RWPE2 (cell line): ENCODE results near the gene CERS1.

Source experiments
- ATAC-seq: fragments of 200-7000 bp; cut with Tn5 transposase; 3 replicates; pipeline ENCODE4 v1.9.1; 2021; ENCODE audit warnings: low read depth
- DNase-seq: peaks from one replicate; pipeline ENCODE4 v3.0.0-alpha.2; 2020; ENCODE audit warnings: low spot score
- H3K27ac ChIP-seq: fragments of 450-650 bp; 2 replicates; pipeline ENCODE4 v1.5.1; 2017; ENCODE audit warnings: mild to moderate bottlenecking; ENCODE audit not compliant: poor library complexity, severe bottlenecking
- H3K27me3 ChIP-seq: fragments of 250-450 bp; sonication (Bioruptor Pico); 2 replicates; pipeline ENCODE4 v1.5.1; 2021; ENCODE audit warnings: mild to moderate bottlenecking, moderate library complexity; ENCODE audit not compliant: insufficient read depth, poor library complexity, severe bottlenecking
- H3K36me3 ChIP-seq: fragments of 250-450 bp; sonication (Bioruptor Pico); 2 replicates; pipeline ENCODE4 v1.5.1; 2020; ENCODE audit warnings: low read depth, mild to moderate bottlenecking, moderate library complexity
- H3K4me1 ChIP-seq: fragments of 250-450 bp; sonication (Bioruptor Pico); 2 replicates; pipeline ENCODE4 v1.5.1; 2021; ENCODE audit warnings: mild to moderate bottlenecking, moderate library complexity; ENCODE audit not compliant: insufficient read depth, poor library complexity, severe bottlenecking
- H3K4me3 ChIP-seq: fragments of 250-450 bp; sonication (Bioruptor Pico); 2 replicates; pipeline ENCODE4 v1.5.1; 2021; ENCODE audit warnings: mild to moderate bottlenecking, moderate library complexity; ENCODE audit not compliant: severe bottlenecking
- H3K9me3 ChIP-seq: fragments of 250-450 bp; sonication (Bioruptor Pico); 2 replicates; pipeline ENCODE4 v1.5.1; 2021; ENCODE audit warnings: mild to moderate bottlenecking, moderate library complexity; ENCODE audit not compliant: severe bottlenecking
- CTCF ChIP-seq: fragments of 450-650 bp; IDR thresholded peaks from one replicate; pipeline ENCODE4 v1.5.1; 2017; ENCODE audit warnings: mild to moderate bottlenecking, moderate library complexity; ENCODE audit not compliant: poor library complexity, severe bottlenecking

The CERS1 gene

GRCh38 chr19:18878858-18879578 is 16.9 kb downstream of the CERS1 start:
- H3K9me3 ChIP-seq = no peaks in the 10 kb centered on the region
- no peak overlapping the region for H3K4me3 ChIP-seq
- no peak overlapping the region for H3K27ac ChIP-seq
- ATAC-seq = no peak
- H3K36me3 ChIP-seq = no peaks in the 10 kb centered on the region
- no peaks in the 10 kb centered on the region for H3K4me1 ChIP-seq
- DNase-seq = no peak
- TF ChIP-seq CTCF = no peak
- H3K27me3 ChIP-seq = no peaks in the 10 kb centered on the region

GRCh38 chr19:18878058-18878797 is 17.7 kb downstream of the CERS1 start:
- no peak for TF ChIP-seq CTCF
- Histone ChIP-seq H3K27ac (no peak overlapping the region), H3K9me3 (no peaks in the 10 kb centered on the region), H3K27me3 (no peaks in the 10 kb centered on the region), H3K4me1 (no peaks in the 10 kb centered on the region), H3K36me3 (no peaks in the 10 kb centered on the region), H3K4me3 (no peak overlapping the region)
- peak; percentile 42 for DNase-seq
- ATAC-seq = no peak

- H3K27ac ChIP-seq = no peak overlapping the region
- H3K36me3 ChIP-seq = no peaks in the 10 kb centered on the region
- DNase-seq (no peak), ATAC-seq (no peak)
- no peaks in the 10 kb centered on the region for H3K9me3 ChIP-seq
- no peak overlapping the region for H3K4me3 ChIP-seq
- no peaks in the 10 kb centered on the region for H3K4me1 ChIP-seq
- H3K27me3 ChIP-seq = no peaks in the 10 kb centered on the region
- TF ChIP-seq CTCF = no peak
Observed at GRCh38 chr19:18876865-18877264, 19.1 kb downstream of the CERS1 start.

- no peak overlapping the region for H3K27ac ChIP-seq
- no peak for TF ChIP-seq CTCF
- no peak for ATAC-seq
- no peaks in the 10 kb centered on the region for H3K9me3 ChIP-seq
- no peaks in the 10 kb centered on the region for H3K36me3 ChIP-seq
- H3K4me1 ChIP-seq = no peaks in the 10 kb centered on the region
- H3K27me3 ChIP-seq = no peaks in the 10 kb centered on the region
- H3K4me3 ChIP-seq = no peak overlapping the region
- DNase-seq = no peak
Observed at GRCh38 chr19:18875726-18876125, 20.2 kb downstream of the CERS1 start.

GRCh38 chr19:18871543-18871942 is 24.4 kb downstream of the CERS1 start:
- no peaks in the 10 kb centered on the region for H3K27me3 ChIP-seq
- no peak overlapping the region for H3K4me3 ChIP-seq
- no peak for DNase-seq
- H3K4me1 ChIP-seq = no peaks in the 10 kb centered on the region
- no peak overlapping the region for H3K27ac ChIP-seq
- H3K9me3 ChIP-seq = no peaks in the 10 kb centered on the region
- no peak for ATAC-seq
- TF ChIP-seq CTCF = no peak
- H3K36me3 ChIP-seq = peaks cover 14% of the 10 kb centered on the region
